CD4-positive, alpha-beta T cell treated with Interleukin-4 for 1 hour (primary cell): ENCODE measurements around the gene PIPOX.
"Not testable (repeated sequence)": the region's sequence is repeated elsewhere in the genome, so short reads cannot be mapped to it uniquely, and the experiment has no call there.

Source experiments
- DNase-seq, 2 donors: peaks; one replicate each; pipeline ENCODE4 v3.0.0-alpha.2; 2020 to 2022

PIPOX gene

GRCh38 chr17:29076722-29077121, 33.8 kb downstream of the PIPOX start:
- no peak for DNase-seq

DNA sequence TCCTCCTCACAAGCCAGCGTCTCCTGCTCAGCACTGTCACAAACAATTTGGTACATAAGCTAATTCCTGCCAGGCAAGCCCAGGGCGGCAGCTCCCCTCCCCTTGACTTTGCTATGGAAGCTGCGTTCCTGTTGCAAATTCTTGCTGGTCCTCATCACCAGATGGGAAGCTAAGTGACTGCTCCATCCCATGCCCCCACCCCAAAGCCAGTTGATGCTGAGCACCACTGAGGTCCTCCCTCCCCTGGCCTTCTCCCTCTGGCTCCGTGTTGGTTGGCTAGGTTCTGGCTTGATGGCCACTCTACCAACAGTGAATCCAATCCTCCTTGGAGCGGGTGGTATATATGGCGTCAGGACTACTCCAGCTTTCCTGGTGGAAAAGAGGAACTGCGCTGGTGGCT, 34.4 kb downstream of the PIPOX start:
- DNase-seq = no peak

GRCh38 chr17:29078183-29079045, 35.5 kb downstream of the PIPOX start:
- DNase-seq = no peak

- DNase-seq = no peak
Observed at GRCh38 chr17:29079433-29079832, 36.5 kb downstream of the PIPOX start.

- no peak for DNase-seq
Observed at GRCh38 chr17:29079887-29080286, 36.9 kb downstream of the PIPOX start.

DNA sequence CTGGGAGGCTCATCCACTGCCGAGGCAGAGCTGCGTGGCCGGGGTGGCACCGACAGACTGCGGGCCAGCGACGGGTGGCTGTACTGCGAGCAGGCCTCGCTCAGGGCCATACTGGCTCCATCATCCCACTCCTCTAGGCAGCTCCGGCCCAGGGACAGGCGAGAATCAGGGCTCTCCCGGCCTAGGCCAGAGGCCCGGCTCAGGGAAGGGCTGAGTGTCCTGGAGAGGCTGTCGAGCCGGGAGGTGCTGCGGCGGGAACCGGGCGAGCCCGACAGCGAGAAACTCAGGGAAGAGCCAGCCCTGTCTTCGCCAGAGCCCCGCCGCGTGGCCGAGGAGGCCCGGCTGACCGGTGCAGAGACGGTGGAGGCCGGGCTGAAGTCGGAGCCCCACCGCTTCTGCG, 37.4 kb downstream of the PIPOX start:
- no peak for DNase-seq

GRCh38 chr17:29080965-29081364, 38.0 kb downstream of the PIPOX start:
- no peak for DNase-seq

DNA sequence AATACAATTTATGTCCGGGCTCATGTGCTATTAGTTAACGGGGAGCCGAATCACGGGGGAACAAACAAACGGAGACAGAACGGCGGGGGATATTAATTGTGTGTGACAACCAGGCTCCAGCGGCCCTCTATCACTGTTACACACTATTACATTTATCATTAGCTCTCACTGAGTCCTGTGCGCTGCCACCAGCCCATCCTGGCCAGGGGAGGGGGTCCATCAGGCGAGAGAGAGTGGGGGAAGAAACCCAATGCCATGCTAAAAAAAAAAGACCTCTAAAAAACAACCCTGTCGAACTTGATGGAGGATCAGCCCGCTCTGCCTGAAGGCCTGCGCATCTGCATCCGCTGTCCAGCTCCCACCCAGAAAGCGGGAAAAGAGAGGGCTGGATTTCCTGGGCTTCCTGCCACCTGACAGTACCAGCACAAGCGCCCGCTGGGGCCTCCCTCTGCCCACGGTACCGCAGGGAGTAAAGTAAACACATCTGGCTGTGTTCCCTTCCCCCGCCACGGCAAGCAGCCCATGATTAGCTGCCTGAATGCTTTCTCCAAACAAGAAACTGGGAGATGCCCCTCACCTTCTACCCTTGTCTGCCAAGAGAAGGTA, 41.7 kb downstream of the PIPOX start:
- DNase-seq = no peak

- no peak for DNase-seq
Observed at GRCh38 chr17:29085223-29085622, 42.3 kb downstream of the PIPOX start.

DNA sequence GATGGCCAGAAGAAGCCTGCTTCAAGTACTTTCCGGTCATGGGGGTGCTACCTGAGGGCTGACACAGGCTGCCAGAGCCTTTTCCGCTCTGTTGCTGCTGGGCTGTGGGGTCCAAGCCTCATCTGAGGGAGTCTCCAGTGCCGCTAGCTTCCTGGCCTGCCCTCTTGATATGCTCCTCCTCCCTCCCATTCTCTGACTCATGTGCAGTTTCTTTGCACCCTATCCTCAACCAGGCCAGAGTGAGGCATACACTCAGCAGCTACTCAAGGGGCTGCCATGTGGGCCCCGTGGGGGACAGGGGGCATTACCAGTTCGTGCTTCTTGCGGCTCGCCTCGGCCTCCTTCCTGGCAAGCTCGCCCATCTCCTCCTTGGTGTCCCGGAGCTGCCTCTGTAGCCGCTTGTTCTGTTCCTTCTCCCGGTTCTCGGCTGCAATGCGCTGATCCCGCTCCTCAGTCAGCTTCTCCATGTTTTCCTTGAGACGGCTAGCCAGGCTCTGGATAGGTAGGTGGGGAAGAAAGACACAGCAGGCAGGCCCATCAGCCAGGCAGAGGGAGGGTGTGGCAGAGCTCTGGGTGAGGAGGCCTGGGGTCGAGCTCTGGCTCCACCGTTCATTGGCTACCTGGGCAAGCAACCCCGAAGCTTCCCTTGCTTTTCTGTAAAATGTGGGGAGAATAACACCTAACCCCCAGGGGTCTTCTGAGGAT, 43.8 kb downstream of the PIPOX start:
- no peak for DNase-seq

GRCh38 chr17:29088782-29089181, 45.8 kb downstream of the PIPOX start:
- DNase-seq = not testable (repeated sequence)

DNA sequence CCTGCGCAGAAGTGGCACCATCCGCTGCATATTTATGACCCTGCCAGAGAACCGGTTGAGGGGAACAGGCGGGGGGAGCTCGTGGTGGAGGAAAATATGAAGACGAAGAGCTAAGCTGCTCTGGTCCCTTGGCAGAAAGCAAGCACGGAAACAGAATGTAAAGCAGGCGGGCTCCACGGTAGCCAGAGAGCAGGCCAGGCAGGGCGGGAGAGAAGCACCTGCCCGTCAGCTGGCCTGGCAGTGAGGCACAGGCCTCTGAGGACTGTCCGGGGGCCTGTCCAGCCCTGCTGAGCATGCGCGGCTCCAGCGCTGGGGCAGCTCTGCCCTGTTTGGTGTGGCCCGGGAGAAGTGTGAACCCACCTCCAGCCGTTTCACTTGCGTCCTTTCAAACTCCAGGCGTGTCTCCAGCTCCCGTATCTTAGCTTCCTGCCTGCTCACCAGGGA, 46.7 kb downstream of the PIPOX start:
- no peak for DNase-seq

- DNase-seq = no peak
Observed at GRCh38 chr17:29090108-29090507, 47.2 kb downstream of the PIPOX start.

DNA sequence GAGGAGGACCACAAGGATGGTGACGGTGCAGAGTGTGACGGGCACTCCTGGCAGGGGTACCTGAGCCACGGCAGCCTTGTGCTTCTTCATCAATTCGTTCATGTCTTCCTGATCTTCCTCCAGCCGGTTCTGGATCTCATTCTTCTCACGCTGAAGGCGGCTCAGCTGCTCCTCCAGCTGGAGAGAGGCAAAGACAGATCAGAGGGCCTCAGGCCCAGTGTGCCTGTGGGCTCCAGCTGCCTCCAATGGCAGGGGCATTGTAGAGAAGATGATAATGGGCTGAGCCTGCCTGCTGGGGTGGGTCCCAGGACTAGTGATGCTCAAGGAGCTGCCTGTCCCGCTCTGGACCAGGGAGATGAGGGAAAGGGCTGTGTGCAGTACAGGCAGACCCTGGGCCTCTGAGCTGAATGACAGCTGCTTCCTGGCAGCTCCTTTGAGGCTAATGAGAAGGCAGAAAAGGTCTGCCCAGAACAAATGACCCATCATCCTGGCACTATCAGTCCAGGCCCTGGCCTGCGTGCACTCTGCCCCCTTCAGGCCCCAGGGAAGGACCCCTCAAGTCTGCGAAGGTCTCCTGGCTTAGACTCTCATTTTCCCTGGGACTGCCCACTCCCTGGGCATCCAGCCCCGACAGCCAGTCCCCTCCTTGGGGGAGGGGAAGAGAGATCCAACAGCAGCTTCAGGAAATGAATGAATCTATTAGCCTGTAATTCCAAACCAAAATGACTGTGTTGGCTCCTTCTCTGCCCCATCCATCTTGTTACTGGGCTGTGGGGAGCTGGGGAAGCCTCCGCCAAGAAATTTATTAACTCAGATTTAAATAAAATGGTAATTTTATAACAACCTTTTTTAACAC, 48.0 kb downstream of the PIPOX start:
- no peak for DNase-seq

DNA sequence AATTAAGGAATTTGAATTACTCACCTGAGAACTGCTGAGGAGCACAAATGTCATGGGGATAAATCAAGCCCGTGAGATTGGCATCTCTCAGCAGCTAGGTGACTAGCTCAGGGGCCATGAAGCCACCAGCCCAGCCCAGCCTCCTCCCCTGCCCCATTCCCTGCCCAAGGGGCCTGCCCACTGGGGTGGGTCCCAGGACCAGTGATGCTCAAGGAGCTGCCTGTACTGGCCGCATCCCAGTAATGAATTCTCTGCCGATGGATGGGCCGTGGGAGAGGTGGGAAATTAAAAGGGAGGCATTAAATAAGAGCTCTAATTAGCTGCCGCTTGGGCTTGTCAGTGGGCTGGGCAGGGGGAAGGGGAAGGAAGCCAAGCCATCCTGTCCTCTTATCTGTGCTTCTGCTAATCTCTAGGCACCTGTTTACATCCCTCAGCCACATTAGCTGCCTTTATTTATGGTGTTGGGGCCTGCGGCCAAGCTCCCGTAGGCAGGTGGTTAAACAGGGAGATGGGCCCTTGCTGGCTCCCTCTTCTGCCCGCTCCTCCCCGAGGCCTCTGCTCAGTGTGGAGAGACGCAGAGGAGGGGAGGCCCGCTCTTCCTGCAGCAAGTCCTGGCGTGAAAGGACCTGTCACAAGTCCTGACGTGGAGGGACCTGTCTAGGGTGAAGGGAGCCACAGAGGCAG, 48.8 kb downstream of the PIPOX start:
- DNase-seq = no peak

- DNase-seq = no peak
Observed at GRCh38 chr17:29093090-29093871, 50.3 kb downstream of the PIPOX start.

DNA sequence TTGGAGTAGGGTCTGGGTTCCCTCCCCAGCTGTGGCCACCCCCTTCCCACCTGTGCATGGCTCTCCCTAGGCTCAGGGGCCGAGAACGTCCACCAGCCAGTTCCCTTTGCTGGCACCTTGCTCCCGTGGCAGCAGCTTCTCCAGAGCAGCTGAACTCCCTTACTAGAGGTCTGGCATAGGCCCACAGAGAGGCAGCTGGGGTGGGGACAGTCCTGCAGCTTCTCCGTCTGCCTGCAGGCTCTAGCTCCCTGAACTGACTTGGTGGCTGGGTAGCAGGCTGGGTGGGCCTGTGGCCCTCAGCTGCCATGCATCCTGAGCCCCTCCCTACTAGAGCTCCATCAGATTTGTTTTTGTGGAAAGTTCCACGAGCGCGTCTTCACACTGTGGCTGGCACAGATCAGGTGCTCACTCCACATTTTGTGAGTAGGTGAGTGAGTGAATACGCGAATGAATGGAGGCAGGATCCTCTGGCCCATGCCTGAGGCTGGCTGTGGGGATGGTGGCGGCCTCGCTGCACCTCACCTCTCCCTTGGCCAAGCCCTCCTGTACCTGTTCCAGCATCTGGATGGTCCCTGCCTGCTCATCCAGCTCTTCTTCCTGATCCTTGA, 51.3 kb downstream of the PIPOX start:
- DNase-seq = no peak

DNA sequence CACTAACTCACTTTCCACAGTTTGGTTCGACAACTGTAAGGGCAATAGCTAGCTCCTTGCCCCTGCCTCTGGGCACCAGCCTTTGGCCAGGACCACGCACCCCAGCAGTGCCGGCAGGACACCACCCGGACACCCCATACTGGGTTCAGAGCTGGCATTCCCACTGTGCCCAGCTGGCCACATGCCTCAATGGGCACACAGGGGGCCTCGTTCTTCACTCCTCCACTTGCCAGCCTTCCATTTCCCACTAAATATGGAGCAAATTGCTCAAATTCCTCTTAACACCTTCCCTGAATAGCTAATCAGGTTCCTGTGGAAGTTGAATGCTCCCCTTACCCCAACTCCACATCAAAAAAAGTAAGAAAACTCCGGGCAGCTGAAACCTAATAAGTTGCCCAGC, 52.5 kb downstream of the PIPOX start:
- DNase-seq = no peak

DNA sequence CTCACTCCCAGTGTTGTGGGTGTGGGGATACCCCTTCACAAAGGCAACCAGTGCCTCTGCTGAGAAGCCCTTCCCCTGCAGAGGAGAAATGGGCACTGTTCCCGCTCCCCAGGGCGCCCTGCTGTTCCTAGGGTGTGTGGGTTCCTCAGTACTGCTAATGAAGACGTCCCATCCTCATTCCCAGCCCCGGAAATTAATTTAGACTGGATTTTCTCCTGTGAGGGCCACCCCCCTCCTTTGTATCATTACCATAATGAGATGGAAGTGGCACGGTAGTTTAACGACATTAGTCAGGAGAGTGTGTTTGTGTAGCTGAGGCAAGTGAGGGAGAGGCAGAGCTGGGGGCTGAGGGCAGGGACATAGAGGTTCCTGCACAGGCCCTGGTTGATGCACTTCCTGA, 53.2 kb downstream of the PIPOX start:
- DNase-seq = no peak

- no peak for DNase-seq
Observed at GRCh38 chr17:29099527-29099926, 56.6 kb downstream of the PIPOX start.

- DNase-seq = no peak
Observed at GRCh38 chr17:29100296-29100695, 57.4 kb downstream of the PIPOX start.
